HG02678 (cell line): Measurements from ENCODE around the gene KCNS1.
"Not testable (repeated sequence)": the region's sequence is repeated elsewhere in the genome, so short reads cannot be mapped to it uniquely, and the experiment has no call there.

Experiments used
- ATAC-seq: cut with Tn5 transposase; IDR thresholded peaks from one replicate; pipeline ENCODE4 v1.9.1; 2021; ENCODE audit warnings: mild to moderate bottlenecking, moderate library complexity; ENCODE audit not compliant: unreplicated experiment

Gene KCNS1

GRCh38 chr20:45100563-45101245 is at the start of gene KCNS1:
Gene KCNS1 (minus strand): TSS chr20:45101127. CDS start chr20:45099236, 1,891 bp downstream.
- ATAC-seq: no peak

GRCh38 chr20:45149062-45149461 is 48.1 kb upstream of the KCNS1 start:
- no peak for ATAC-seq

- ATAC-seq: no peak
Observed at GRCh38 chr20:45140836-45141235, 39.9 kb upstream of the KCNS1 start.

GRCh38 chr20:45139733-45140375 is 38.9 kb upstream of the KCNS1 start:
- not testable (repeated sequence) for ATAC-seq

- ATAC-seq: no peak
Observed at GRCh38 chr20:45138561-45139300, 37.8 kb upstream of the KCNS1 start.

GRCh38 chr20:45136911-45137310 is 36.0 kb upstream of the KCNS1 start:
- ATAC-seq: no peak

GRCh38 chr20:45128099-45128498 is 27.2 kb upstream of the KCNS1 start:
- ATAC-seq: no peak

GRCh38 chr20:45124365-45124764 is 23.4 kb upstream of the KCNS1 start, which contains the start of gene WFDC12:
Gene WFDC12 (minus strand): TSS chr20:45124465. CDS start chr20:45124447, 18 bp downstream.
- no peak for ATAC-seq

GRCh38 chr20:45121388-45121787 is 20.5 kb upstream of the KCNS1 start:
- no peak for ATAC-seq

- ATAC-seq: no peak
Observed at GRCh38 chr20:45119556-45120266, 18.8 kb upstream of the KCNS1 start.

GRCh38 chr20:45118028-45118427 is 17.1 kb upstream of the KCNS1 start:
- no peak for ATAC-seq

- ATAC-seq: no peak
Observed at GRCh38 chr20:45117581-45117980, 16.7 kb upstream of the KCNS1 start.

- ATAC-seq: no peak
Observed at GRCh38 chr20:45115829-45116228, 14.9 kb upstream of the KCNS1 start.

GRCh38 chr20:45115386-45115774 is 14.5 kb upstream of the KCNS1 start:
- no peak for ATAC-seq

- no peak for ATAC-seq
Observed at GRCh38 chr20:45114465-45115385, 13.8 kb upstream of the KCNS1 start, which contains the start of gene WFDC5. Gene WFDC5 (minus strand): TSS chr20:45115174. CDS start chr20:45115083, 91 bp downstream.

- no peak for ATAC-seq
Observed at GRCh38 chr20:45113865-45114264, 12.9 kb upstream of the KCNS1 start.

- no peak for ATAC-seq
Observed at GRCh38 chr20:45112754-45113153, 11.8 kb upstream of the KCNS1 start.

GRCh38 chr20:45111799-45112471 is 11.0 kb upstream of the KCNS1 start:
- no peak for ATAC-seq

GRCh38 chr20:45111285-45111684 is 10.4 kb upstream of the KCNS1 start:
- no peak for ATAC-seq
